MM.1S (cell line): ENCODE measurements around the gene LCE4A.

ENCODE experiments used
- DNase-seq: peaks from one replicate; pipeline ENCODE4 v3.0.0-alpha.2; 2015
- H2AFZ ChIP-seq: fragments of 300-600 bp; sonication (generic); 2 replicates; pipeline ENCODE4 v1.6.0; 2016; ENCODE audit warnings: antibody characterized with exemption, low read length
- H3F3A ChIP-seq: fragments of 300-600 bp; sonication (generic); 2 replicates; pipeline ENCODE4 v1.6.1; 2016; ENCODE audit warnings: mild to moderate bottlenecking, antibody characterized with exemption, low read length, moderate library complexity, mixed read lengths; ENCODE audit not compliant: insufficient read depth
- H3K27ac ChIP-seq: fragments of 300-600 bp; sonication (generic); 2 replicates; pipeline ENCODE4 v1.5.1; 2016; ENCODE audit warnings: mild to moderate bottlenecking, low read length
- H3K27me3 ChIP-seq: fragments of 300-600 bp; sonication (generic); replicated peaks from 2 replicates; pipeline ENCODE4 v1.6.0; 2016; ENCODE audit warnings: low read length; ENCODE audit not compliant: insufficient read depth
- H3K36me3 ChIP-seq: fragments of 300-600 bp; sonication (generic); replicated peaks from 2 replicates; pipeline ENCODE4 v1.6.1; 2016; ENCODE audit warnings: mild to moderate bottlenecking, low read length, mixed read lengths; ENCODE audit not compliant: insufficient read depth
- H3K4me1 ChIP-seq: fragments of 300-600 bp; sonication (generic); 2 replicates; pipeline ENCODE4 v1.6.1; 2016; ENCODE audit warnings: low read length, mixed read lengths
- H3K4me2 ChIP-seq: fragments of 300-600 bp; sonication (generic); 2 replicates; pipeline ENCODE4 v1.6.0; 2016; ENCODE audit warnings: low read depth, low read length
- H3K4me3 ChIP-seq: fragments of 300-600 bp; sonication (generic); 2 replicates; pipeline ENCODE4 v1.5.1; 2016; ENCODE audit warnings: low read length, mixed read lengths
- H3K79me2 ChIP-seq: fragments of 300-600 bp; sonication (generic); 2 replicates; pipeline ENCODE4 v1.6.1; 2016; ENCODE audit warnings: mixed run types, low read length, mixed read lengths
- H3K9ac ChIP-seq: fragments of 300-600 bp; sonication (generic); 2 replicates; pipeline ENCODE4 v1.6.1; 2016; ENCODE audit warnings: low read length, mixed read lengths
- H3K9me2 ChIP-seq: fragments of 300-600 bp; sonication (generic); replicated peaks from 2 replicates; pipeline ENCODE4 v1.6.1; 2016; ENCODE audit warnings: mild to moderate bottlenecking, low read length, mixed read lengths; ENCODE audit not compliant: insufficient read depth
- H3K9me3 ChIP-seq: fragments of 300-600 bp; sonication (generic); replicated peaks from 2 replicates; pipeline ENCODE4 v1.6.1; 2016; ENCODE audit warnings: mild to moderate bottlenecking, low read length, mixed read lengths; ENCODE audit not compliant: insufficient read depth
- H4K20me1 ChIP-seq: fragments of 300-600 bp; sonication (generic); 2 replicates; pipeline ENCODE4 v1.6.1; 2016; ENCODE audit warnings: mild to moderate bottlenecking, low read length, moderate library complexity, mixed read lengths; ENCODE audit not compliant: insufficient read depth
- EZH2 ChIP-seq: fragments of 300-600 bp; sonication (generic); optimal IDR thresholded peaks from 2 replicates; pipeline ENCODE3; 2017; ENCODE audit warnings: low read depth, mild to moderate bottlenecking, antibody characterized with exemption, low read length, mixed read lengths
- EZH2phosphoT487 ChIP-seq: fragments of 300-600 bp; sonication (generic); IDR thresholded peaks from 2 replicates; pipeline ENCODE4 v1.6.1; 2018; ENCODE audit warnings: antibody characterized with exemption, low read length
- TF ChIP-seq, protein P1 (sequence below): fragments of 300-600 bp; sonication (generic); IDR thresholded peaks from 2 replicates; pipeline ENCODE4 v1.5.1; 2016; ENCODE audit warnings: antibody characterized with exemption, low read length, mixed read lengths

LCE4A gene

DNA sequence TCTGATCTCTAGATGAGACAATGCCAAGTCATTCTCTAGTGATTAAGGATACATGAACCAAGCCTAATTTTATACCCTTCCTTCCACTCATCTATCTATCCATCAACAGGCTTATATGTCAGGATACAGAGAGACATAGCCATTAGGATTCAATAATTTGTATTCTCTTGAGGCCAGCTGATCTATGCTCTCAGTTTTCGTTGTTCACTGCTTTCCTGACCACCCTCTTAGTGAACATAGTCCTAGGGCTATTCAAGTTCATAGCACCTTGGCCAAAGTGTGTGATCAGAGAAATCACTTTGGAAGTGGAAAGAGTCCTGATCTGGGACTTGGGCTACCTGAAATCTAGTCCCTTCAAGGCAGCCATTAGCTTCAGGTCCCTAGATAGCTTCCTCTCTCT lies 45.6 kb downstream of the LCE4A start:
- Histone ChIP-seq H2AFZ (no peak overlapping the region), H3K4me2 (no peak overlapping the region), H3K9me3 (no peaks in the 10 kb centered on the region), H3K9ac (no peak overlapping the region), H4K20me1 (no peaks in the 10 kb centered on the region), H3K27me3 (no peaks in the 10 kb centered on the region), H3K27ac (no peak overlapping the region), H3K79me2 (no peaks in the 10 kb centered on the region), H3F3A (no peaks in the 10 kb centered on the region), H3K4me1 (no peaks in the 10 kb centered on the region), H3K9me2 (no peaks in the 10 kb centered on the region), H3K4me3 (no peak overlapping the region), H3K36me3 (no peaks in the 10 kb centered on the region)
- no peak for DNase-seq
- TF ChIP-seq EZH2 (no peak), EZH2phosphoT487 (no peak)
- TF ChIP-seq, protein P1, sequence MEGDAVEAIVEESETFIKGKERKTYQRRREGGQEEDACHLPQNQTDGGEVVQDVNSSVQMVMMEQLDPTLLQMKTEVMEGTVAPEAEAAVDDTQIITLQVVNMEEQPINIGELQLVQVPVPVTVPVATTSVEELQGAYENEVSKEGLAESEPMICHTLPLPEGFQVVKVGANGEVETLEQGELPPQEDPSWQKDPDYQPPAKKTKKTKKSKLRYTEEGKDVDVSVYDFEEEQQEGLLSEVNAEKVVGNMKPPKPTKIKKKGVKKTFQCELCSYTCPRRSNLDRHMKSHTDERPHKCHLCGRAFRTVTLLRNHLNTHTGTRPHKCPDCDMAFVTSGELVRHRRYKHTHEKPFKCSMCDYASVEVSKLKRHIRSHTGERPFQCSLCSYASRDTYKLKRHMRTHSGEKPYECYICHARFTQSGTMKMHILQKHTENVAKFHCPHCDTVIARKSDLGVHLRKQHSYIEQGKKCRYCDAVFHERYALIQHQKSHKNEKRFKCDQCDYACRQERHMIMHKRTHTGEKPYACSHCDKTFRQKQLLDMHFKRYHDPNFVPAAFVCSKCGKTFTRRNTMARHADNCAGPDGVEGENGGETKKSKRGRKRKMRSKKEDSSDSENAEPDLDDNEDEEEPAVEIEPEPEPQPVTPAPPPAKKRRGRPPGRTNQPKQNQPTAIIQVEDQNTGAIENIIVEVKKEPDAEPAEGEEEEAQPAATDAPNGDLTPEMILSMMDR: no peak

DNA sequence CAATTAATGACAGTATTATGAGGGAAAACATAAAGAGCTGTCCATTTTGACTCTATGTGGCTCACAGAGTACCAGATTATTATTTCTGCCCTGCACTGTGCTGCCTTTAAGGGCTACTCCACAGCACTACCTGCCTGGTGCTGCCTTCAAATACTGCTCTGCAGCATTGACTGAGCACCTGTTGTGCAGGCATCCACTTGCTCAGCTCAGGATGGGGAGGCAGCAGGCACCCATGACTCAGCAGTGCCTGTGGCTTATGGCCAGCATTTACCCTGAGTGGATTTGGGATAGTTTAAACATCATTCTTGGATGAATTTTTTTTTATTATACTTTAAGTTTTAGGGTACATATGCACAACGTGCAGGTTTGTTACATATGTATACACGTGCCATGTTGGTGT lies 48.9 kb downstream of the LCE4A start:
- Histone ChIP-seq H3K79me2 (no peaks in the 10 kb centered on the region), H3F3A (no peaks in the 10 kb centered on the region), H4K20me1 (no peaks in the 10 kb centered on the region), H3K4me2 (no peak overlapping the region), H3K4me3 (no peak overlapping the region), H3K9ac (no peak overlapping the region), H3K9me3 (no peaks in the 10 kb centered on the region), H3K4me1 (no peaks in the 10 kb centered on the region), H3K9me2 (no peaks in the 10 kb centered on the region), H3K27me3 (no peaks in the 10 kb centered on the region), H3K36me3 (no peaks in the 10 kb centered on the region), H3K27ac (no peak overlapping the region), H2AFZ (no peak overlapping the region)
- DNase-seq: no peak
- TF ChIP-seq EZH2 (no peak), EZH2phosphoT487 (no peak)
- TF ChIP-seq, protein P1: no peak

DNA sequence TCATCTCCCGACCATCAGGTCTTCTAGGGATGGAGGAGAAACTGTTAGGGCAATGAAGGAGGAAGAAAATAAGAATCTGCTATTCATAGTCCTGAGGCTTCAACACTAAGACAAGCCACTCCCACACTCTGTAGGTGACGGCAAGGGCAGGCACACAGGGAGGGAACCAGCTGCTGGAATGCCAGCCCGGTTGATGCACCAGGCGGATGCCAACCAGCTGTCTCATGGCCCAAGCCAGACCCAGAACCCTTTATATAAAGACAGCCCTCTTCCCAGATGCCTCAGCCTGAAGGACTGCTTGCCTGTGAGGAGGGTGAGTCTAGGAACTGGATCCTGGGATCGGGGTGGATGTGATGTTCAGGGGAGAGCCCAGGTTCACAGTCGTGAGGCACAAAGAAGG lies 49.8 kb downstream of the LCE4A start, which contains the start of gene KPRP:
Gene KPRP (plus strand): TSS at position 279 of the 400 bp plus-strand sequence. CDS start 1,564 bp downstream, outside the sequence.
- no peak within 1 kb of the TSS for H2AFZ ChIP-seq
- H3K27ac ChIP-seq: no peak within 1 kb of the TSS
- H3K9me3 ChIP-seq: no peaks in the 10 kb centered on the region

More for the DNA sequence above, 49.8 kb downstream of the LCE4A start, which contains the start of gene KPRP:
- H4K20me1 ChIP-seq: no peaks in the 10 kb centered on the region
- H3K4me2 ChIP-seq: no peak within 1 kb of the TSS
- H3K9me2 ChIP-seq: no peaks in the 10 kb centered on the region
- no peaks in the 10 kb centered on the region for H3K79me2 ChIP-seq
- H3K36me3 ChIP-seq: no peaks in the 10 kb centered on the region
- no peaks in the 10 kb centered on the region for H3K27me3 ChIP-seq
- H3K4me3 ChIP-seq: no peak within 1 kb of the TSS
- no peak within 1 kb of the TSS for H3K9ac ChIP-seq
- TF ChIP-seq, protein P1: no peak
- TF ChIP-seq EZH2: no peak
- TF ChIP-seq EZH2phosphoT487: no peak
- no peaks in the 10 kb centered on the region for H3F3A ChIP-seq
- H3K4me1 ChIP-seq: no peaks in the 10 kb centered on the region
- DNase-seq: no peak
